MM.1S (cell line): ENCODE measurements around the gene PTPRN2.

Source experiments
- DNase-seq: peaks from one replicate; pipeline ENCODE4 v3.0.0-alpha.2; 2015
- H2AFZ ChIP-seq: fragments of 300-600 bp; sonication (generic); 2 replicates; pipeline ENCODE4 v1.6.0; 2016; ENCODE audit warnings: antibody characterized with exemption, low read length
- H3F3A ChIP-seq: fragments of 300-600 bp; sonication (generic); 2 replicates; pipeline ENCODE4 v1.6.1; 2016; ENCODE audit warnings: mild to moderate bottlenecking, antibody characterized with exemption, low read length, moderate library complexity, mixed read lengths; ENCODE audit not compliant: insufficient read depth
- H3K27ac ChIP-seq: fragments of 300-600 bp; sonication (generic); 2 replicates; pipeline ENCODE4 v1.5.1; 2016; ENCODE audit warnings: mild to moderate bottlenecking, low read length
- H3K27me3 ChIP-seq: fragments of 300-600 bp; sonication (generic); replicated peaks from 2 replicates; pipeline ENCODE4 v1.6.0; 2016; ENCODE audit warnings: low read length; ENCODE audit not compliant: insufficient read depth
- H3K36me3 ChIP-seq: fragments of 300-600 bp; sonication (generic); replicated peaks from 2 replicates; pipeline ENCODE4 v1.6.1; 2016; ENCODE audit warnings: mild to moderate bottlenecking, low read length, mixed read lengths; ENCODE audit not compliant: insufficient read depth
- H3K4me1 ChIP-seq: fragments of 300-600 bp; sonication (generic); 2 replicates; pipeline ENCODE4 v1.6.1; 2016; ENCODE audit warnings: low read length, mixed read lengths
- H3K4me2 ChIP-seq: fragments of 300-600 bp; sonication (generic); 2 replicates; pipeline ENCODE4 v1.6.0; 2016; ENCODE audit warnings: low read depth, low read length
- H3K4me3 ChIP-seq: fragments of 300-600 bp; sonication (generic); 2 replicates; pipeline ENCODE4 v1.5.1; 2016; ENCODE audit warnings: low read length, mixed read lengths
- H3K79me2 ChIP-seq: fragments of 300-600 bp; sonication (generic); 2 replicates; pipeline ENCODE4 v1.6.1; 2016; ENCODE audit warnings: mixed run types, low read length, mixed read lengths
- H3K9ac ChIP-seq: fragments of 300-600 bp; sonication (generic); 2 replicates; pipeline ENCODE4 v1.6.1; 2016; ENCODE audit warnings: low read length, mixed read lengths
- H3K9me2 ChIP-seq: fragments of 300-600 bp; sonication (generic); replicated peaks from 2 replicates; pipeline ENCODE4 v1.6.1; 2016; ENCODE audit warnings: mild to moderate bottlenecking, low read length, mixed read lengths; ENCODE audit not compliant: insufficient read depth
- H3K9me3 ChIP-seq: fragments of 300-600 bp; sonication (generic); replicated peaks from 2 replicates; pipeline ENCODE4 v1.6.1; 2016; ENCODE audit warnings: mild to moderate bottlenecking, low read length, mixed read lengths; ENCODE audit not compliant: insufficient read depth
- H4K20me1 ChIP-seq: fragments of 300-600 bp; sonication (generic); 2 replicates; pipeline ENCODE4 v1.6.1; 2016; ENCODE audit warnings: mild to moderate bottlenecking, low read length, moderate library complexity, mixed read lengths; ENCODE audit not compliant: insufficient read depth
- CTCF ChIP-seq: fragments of 300-600 bp; sonication (generic); IDR thresholded peaks from 2 replicates; pipeline ENCODE4 v1.5.1; 2016; ENCODE audit warnings: antibody characterized with exemption, low read length, mixed read lengths
- EZH2 ChIP-seq: fragments of 300-600 bp; sonication (generic); optimal IDR thresholded peaks from 2 replicates; pipeline ENCODE3; 2017; ENCODE audit warnings: low read depth, mild to moderate bottlenecking, antibody characterized with exemption, low read length, mixed read lengths
- EZH2phosphoT487 ChIP-seq: fragments of 300-600 bp; sonication (generic); IDR thresholded peaks from 2 replicates; pipeline ENCODE4 v1.6.1; 2018; ENCODE audit warnings: antibody characterized with exemption, low read length

PTPRN2 gene

DNA sequence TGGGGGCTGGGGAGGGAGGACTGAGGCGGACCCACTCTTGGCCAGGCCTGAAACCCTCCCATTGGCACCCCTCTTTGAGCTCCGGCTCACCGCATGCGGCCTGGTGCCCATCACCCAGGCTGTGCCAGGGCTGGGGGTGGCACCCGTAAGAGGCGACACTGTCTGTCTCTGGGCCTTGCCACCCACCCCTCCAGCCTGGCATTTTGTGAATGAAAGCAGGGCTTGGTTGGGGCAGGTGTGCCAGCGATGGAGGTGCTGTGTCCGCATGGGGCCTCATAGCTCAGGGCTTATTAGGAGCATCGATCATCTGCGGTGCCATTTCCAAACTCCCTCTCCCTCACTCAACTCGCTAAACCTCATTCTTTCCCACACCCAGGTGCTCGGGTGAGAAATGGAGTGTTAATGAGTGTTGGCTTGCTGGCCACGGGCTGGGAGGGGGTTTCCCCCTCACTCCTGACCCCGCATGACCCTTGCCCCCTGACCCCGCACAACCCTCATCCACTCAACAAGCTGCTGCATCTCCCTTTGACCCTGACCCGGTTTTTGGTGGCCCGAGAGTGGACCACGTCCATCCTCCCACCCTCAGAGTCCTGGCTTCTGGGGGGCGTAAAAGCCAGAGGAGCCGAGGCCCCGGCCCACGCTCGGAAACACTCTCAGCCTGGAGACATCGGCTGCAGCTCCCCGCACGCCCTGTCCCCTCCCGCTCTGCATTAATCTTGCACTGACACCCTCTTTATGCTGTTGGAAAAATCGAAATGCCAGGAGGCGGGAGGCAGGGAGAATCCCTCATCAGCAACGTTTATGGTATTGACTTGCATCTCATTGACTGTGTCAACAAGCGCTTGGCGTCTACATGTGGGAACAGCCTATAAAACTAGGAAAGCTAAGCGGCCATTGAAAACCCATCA, 1089.6 kb downstream of the PTPRN2 start:
- H3F3A ChIP-seq = no peaks in the 10 kb centered on the region
- no peak overlapping the region for H3K27ac ChIP-seq
- no peaks in the 10 kb centered on the region for H3K79me2 ChIP-seq
- no peaks in the 10 kb centered on the region for H4K20me1 ChIP-seq
- H3K36me3 ChIP-seq = no peaks in the 10 kb centered on the region
- no peaks in the 10 kb centered on the region for H3K4me1 ChIP-seq
- H3K4me3 ChIP-seq = no peak overlapping the region
- no peaks in the 10 kb centered on the region for H3K9me2 ChIP-seq
- H3K9me3 ChIP-seq = no peaks in the 10 kb centered on the region
- H2AFZ ChIP-seq = no peak overlapping the region
- DNase-seq = no peak
- peaks cover 93% of the 10 kb centered on the region for H3K27me3 ChIP-seq
- H3K4me2 ChIP-seq = no peak overlapping the region
- H3K9ac ChIP-seq = no peak overlapping the region
- no peak for TF ChIP-seq EZH2phosphoT487
- TF ChIP-seq CTCF = no peak

DNA sequence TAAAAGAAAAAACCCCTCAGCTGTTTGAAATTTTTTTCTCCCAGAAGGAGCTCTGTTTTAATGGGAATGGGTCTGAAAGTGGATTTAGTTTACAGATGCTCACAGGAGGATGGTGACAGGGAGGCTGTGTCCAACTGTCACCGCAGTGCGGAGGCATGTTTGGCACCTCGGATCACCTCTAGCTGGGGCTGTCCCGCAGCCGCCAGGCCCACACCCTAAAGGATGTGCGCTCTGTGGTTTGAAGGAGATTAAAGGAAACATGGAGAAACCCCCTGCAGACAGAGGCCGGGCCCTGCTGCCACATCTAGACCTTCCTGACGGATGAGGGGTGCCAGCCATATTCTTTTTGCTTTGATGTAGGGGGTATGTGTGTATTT, 1090.3 kb downstream of the PTPRN2 start:
- Histone ChIP-seq H4K20me1 (no peaks in the 10 kb centered on the region), H3K4me1 (no peaks in the 10 kb centered on the region), H3K9me3 (no peaks in the 10 kb centered on the region), H3K27me3 (peaks cover 93% of the 10 kb centered on the region), H3K9me2 (no peaks in the 10 kb centered on the region), H3K4me2 (no peak overlapping the region), H3F3A (no peaks in the 10 kb centered on the region), H3K36me3 (no peaks in the 10 kb centered on the region), H3K9ac (no peak overlapping the region), H3K27ac (no peak overlapping the region), H3K4me3 (no peak overlapping the region), H2AFZ (no peak overlapping the region), H3K79me2 (no peaks in the 10 kb centered on the region)
- DNase-seq = no peak
- no peak for TF ChIP-seq EZH2phosphoT487
- no peak for TF ChIP-seq CTCF
- TF ChIP-seq EZH2 = no peak

- Histone ChIP-seq H3K9me3 (no peaks in the 10 kb centered on the region), H3K9ac (no peak overlapping the region), H3F3A (no peaks in the 10 kb centered on the region), H3K9me2 (no peaks in the 10 kb centered on the region), H3K27ac (no peak overlapping the region), H3K4me2 (no peak overlapping the region), H3K36me3 (no peaks in the 10 kb centered on the region), H3K4me3 (no peak overlapping the region), H2AFZ (no peak overlapping the region), H4K20me1 (no peaks in the 10 kb centered on the region), H3K27me3 (peaks cover 90% of the 10 kb centered on the region), H3K4me1 (no peaks in the 10 kb centered on the region), H3K79me2 (no peaks in the 10 kb centered on the region)
- TF ChIP-seq EZH2phosphoT487 (no peak), CTCF (no peak)
- no peak for DNase-seq
Measured at GRCh38 chr7:157496416-157497275, 1091.0 kb downstream of the PTPRN2 start.
